NCI-H526 treated with DMSO at 0.1 percent for 48 hours (cell line): ENCODE data around the gene KRTAP4-12.
A peak's percentile ranks its signal among the peaks of the same experiment; 100 is the strongest.
"Not testable (repeated sequence)": the region's sequence is repeated elsewhere in the genome, so short reads cannot be mapped to it uniquely, and the experiment has no call there.

Experiments
- DNase-seq: peaks from one replicate; lab custom pipeline; 2025; lab: John Stamatoyannopoulos, UW

Gene KRTAP4-12

GRCh38 chr17:41088760-41089352, 35.1 kb downstream of the KRTAP4-12 start:
- DNase-seq, result not testable (repeated sequence)

- not testable (repeated sequence) for DNase-seq
These were observed 39.7 kb downstream of the KRTAP4-12 start, which contains the start of gene KRTAP4-7 for GRCh38 chr17:41084100-41084856. Gene KRTAP4-7 (plus strand): TSS chr17:41084150. CDS start chr17:41084207, 57 bp downstream.

DNA sequence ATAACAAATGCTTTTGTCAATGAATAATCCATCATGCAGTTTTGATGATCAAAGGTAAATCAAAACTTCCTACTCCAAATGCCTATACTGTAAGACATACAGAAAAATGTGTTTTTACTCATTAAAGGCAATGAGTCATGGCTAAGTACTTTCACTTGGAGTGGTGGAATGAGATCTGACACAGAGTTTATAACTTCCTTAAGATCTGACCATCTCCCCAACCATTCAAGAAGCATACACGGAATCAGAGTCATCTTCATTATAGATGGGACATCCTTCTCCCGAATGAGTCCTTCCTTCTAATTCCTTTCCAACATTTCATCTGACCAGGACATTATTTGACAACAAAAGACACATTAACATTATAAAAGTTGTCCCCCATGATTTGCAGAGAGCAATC, 40.6 kb downstream of the KRTAP4-12 start:
- DNase-seq, result not testable (repeated sequence)

DNA sequence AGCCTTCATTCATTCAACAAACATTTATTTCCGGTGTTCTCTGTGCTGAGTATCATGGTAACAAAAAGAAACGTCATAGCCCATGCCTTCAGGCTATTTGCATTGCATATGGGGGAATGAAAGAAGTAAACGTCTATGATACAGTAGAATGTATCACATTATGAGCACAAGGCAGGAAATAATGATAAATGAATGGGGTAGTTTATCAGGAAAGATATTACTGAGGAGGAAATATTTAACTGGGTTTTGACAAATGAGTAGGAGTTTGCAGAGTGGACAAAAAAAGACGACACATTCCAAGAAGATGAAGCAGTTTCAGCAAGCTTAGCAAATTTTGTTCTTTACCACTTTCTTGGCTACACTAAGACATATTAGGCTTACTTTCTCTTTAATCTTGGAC, 41.4 kb downstream of the KRTAP4-12 start:
- DNase-seq, result no peak

- no peak for DNase-seq
These were observed 47.2 kb downstream of the KRTAP4-12 start for GRCh38 chr17:41076788-41077187.

GRCh38 chr17:41073676-41074075, 50.3 kb downstream of the KRTAP4-12 start:
- DNase-seq, result peak; percentile 35
